HL-60 (cell line): ENCODE data around the gene ZFP3.
"Not testable (repeated sequence)": the region's sequence is repeated elsewhere in the genome, so short reads cannot be mapped to it uniquely, and the experiment has no call there.

Source experiments
- DNase-seq, 2 experiments: peaks; one replicate each; pipeline ENCODE4 v3.0.0-alpha.2; 2010 to 2020; ENCODE audit warnings: low read depth in 1 of 2, low spot score in 1 of 2
- H3K27ac ChIP-seq: fragments of 250-450 bp; sonication (Bioruptor Pico); replicated peaks from 2 replicates; pipeline ENCODE4 v1.5.1; 2020; ENCODE audit warnings: mild to moderate bottlenecking, moderate library complexity
- H3K27me3 ChIP-seq: fragments of 250-450 bp; sonication (Bioruptor Pico); 2 replicates; pipeline ENCODE4 v1.5.1; 2021; ENCODE audit warnings: mild to moderate bottlenecking, moderate library complexity; ENCODE audit not compliant: insufficient read depth, poor library complexity, severe bottlenecking
- H3K4me3 ChIP-seq: replicated peaks from 2 replicates; pipeline ENCODE4 v1.5.1; 2011; ENCODE audit warnings: mild to moderate bottlenecking, control low read depth, low read length; ENCODE audit not compliant: insufficient read depth
- GABPA ChIP-seq: IDR thresholded peaks from 2 replicates; pipeline ENCODE4 v1.6.1; 2012; ENCODE audit warnings: low read depth
- POLR2AphosphoS5 ChIP-seq: IDR thresholded peaks from 2 replicates; pipeline ENCODE4 v1.6.1; 2012; ENCODE audit warnings: low read depth
- SPI1 ChIP-seq: IDR thresholded peaks from 2 replicates; pipeline ENCODE4 v1.6.1; 2012; ENCODE audit warnings: low read depth, mild to moderate bottlenecking, borderline replicate concordance
- TF ChIP-seq, protein P1 (sequence below): IDR thresholded peaks from one replicate; pipeline ENCODE4 v1.5.1; 2011; ENCODE audit warnings: low read length, control low read depth, inconsistent platforms; ENCODE audit not compliant: insufficient read depth
- TF ChIP-seq, protein P2 (sequence below): IDR thresholded peaks from 2 replicates; pipeline ENCODE4 v1.6.1; 2012; ENCODE audit warnings: low read depth; ENCODE audit not compliant: insufficient replicate concordance

Gene ZFP3

DNA sequence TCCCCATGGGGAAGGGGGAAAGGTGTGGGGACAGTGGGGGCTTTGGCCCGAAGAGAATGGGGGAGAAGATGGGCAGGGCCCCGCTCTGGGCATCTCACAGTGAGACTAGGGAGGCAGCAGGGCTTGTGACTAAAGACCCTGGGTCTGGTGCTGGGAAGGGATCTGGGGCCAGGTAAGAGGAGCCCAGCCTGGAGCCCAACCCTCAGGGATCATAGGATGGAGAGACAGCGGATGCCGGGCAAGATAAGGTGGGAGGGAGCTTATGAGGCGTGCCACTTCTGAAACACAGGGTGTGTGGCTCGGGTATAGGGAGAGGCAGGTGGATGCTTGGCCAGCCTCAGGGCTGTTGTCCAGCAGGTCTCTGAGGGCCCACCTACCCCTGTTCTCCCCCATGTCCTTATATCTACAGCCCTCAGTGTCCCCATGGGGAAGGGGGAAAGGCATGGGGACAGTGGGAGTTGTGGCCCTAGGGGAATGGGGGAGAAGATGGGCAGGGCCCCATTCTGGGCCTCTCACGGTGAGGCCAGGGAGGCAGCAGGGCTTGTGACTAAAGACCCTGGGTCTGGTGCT, 53.0 kb downstream of the ZFP3 start:
- Histone ChIP-seq H3K4me3 (no peak overlapping the region), H3K27ac (no peak overlapping the region), H3K27me3 (no peaks in the 10 kb centered on the region)
- no peak for TF ChIP-seq SPI1
- TF ChIP-seq, protein P1, sequence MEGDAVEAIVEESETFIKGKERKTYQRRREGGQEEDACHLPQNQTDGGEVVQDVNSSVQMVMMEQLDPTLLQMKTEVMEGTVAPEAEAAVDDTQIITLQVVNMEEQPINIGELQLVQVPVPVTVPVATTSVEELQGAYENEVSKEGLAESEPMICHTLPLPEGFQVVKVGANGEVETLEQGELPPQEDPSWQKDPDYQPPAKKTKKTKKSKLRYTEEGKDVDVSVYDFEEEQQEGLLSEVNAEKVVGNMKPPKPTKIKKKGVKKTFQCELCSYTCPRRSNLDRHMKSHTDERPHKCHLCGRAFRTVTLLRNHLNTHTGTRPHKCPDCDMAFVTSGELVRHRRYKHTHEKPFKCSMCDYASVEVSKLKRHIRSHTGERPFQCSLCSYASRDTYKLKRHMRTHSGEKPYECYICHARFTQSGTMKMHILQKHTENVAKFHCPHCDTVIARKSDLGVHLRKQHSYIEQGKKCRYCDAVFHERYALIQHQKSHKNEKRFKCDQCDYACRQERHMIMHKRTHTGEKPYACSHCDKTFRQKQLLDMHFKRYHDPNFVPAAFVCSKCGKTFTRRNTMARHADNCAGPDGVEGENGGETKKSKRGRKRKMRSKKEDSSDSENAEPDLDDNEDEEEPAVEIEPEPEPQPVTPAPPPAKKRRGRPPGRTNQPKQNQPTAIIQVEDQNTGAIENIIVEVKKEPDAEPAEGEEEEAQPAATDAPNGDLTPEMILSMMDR = no peak
- TF ChIP-seq GABPA = no peak
- TF ChIP-seq, protein P2, sequence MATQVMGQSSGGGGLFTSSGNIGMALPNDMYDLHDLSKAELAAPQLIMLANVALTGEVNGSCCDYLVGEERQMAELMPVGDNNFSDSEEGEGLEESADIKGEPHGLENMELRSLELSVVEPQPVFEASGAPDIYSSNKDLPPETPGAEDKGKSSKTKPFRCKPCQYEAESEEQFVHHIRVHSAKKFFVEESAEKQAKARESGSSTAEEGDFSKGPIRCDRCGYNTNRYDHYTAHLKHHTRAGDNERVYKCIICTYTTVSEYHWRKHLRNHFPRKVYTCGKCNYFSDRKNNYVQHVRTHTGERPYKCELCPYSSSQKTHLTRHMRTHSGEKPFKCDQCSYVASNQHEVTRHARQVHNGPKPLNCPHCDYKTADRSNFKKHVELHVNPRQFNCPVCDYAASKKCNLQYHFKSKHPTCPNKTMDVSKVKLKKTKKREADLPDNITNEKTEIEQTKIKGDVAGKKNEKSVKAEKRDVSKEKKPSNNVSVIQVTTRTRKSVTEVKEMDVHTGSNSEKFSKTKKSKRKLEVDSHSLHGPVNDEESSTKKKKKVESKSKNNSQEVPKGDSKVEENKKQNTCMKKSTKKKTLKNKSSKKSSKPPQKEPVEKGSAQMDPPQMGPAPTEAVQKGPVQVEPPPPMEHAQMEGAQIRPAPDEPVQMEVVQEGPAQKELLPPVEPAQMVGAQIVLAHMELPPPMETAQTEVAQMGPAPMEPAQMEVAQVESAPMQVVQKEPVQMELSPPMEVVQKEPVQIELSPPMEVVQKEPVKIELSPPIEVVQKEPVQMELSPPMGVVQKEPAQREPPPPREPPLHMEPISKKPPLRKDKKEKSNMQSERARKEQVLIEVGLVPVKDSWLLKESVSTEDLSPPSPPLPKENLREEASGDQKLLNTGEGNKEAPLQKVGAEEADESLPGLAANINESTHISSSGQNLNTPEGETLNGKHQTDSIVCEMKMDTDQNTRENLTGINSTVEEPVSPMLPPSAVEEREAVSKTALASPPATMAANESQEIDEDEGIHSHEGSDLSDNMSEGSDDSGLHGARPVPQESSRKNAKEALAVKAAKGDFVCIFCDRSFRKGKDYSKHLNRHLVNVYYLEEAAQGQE = no peak
- TF ChIP-seq POLR2AphosphoS5 = no peak
- DNase-seq = no peak

GRCh38 chr17:5131799-5132502, 53.7 kb downstream of the ZFP3 start:
- not testable (repeated sequence) for H3K27me3 ChIP-seq, H3K27ac ChIP-seq, DNase-seq, H3K4me3 ChIP-seq

DNA sequence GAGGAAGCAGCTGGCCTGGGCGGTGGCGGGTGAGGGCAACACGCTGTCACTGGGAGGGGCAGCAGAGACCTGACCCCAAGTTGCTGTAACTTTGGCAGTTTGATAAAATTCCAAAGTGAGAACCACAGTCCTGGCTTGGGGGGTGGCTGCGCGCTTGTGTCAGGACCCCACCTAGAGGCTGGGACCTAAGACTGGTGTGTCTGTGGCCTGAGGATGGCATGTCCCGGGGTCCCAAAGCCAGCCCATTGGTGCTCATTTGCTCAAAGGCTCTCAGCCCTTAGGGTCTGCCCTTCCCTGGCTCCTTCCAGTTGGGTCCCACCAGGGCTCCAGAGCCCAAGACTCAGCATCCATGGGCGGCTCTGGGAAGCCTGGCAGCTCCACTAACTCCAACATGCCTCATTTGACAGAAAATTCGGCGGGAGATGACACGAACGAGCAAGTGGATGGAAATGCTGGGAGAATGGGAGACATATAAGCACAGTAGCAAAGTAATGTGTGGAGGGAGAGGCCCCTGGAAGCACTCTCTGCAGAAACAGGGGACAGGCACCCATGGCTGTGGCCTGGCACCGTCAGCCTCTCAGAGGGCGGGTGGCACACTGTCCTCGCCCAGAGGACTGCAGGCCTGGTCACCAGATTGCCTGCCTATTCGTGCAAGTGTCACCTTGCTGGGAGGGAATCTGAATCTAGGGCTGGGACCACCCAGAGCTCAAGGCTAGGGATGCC, 54.4 kb downstream of the ZFP3 start:
- H3K27ac ChIP-seq, H3K27me3 ChIP-seq, DNase-seq, H3K4me3 ChIP-seq: not testable (repeated sequence)

DNA sequence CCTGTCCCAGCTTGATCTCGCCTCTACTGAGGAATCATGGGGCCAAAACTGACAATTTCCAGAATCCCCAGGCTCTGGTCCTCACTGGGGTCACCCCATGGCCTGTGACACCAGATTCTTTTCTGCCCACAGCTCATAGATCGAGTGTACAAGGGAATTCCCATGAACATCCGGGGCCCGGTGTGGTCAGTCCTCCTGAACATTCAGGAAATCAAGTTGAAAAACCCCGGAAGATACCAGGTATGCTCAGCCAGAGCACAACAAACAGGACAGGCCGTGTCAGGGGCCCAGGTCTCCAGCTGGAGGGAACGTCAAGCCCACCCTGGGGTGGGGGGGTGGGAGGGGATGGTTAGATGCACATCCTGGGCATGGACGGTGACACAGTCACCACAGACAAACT, 55.0 kb downstream of the ZFP3 start:
- Histone ChIP-seq H3K4me3 (no peak overlapping the region), H3K27me3 (no peaks in the 10 kb centered on the region), H3K27ac (no peak overlapping the region)
- TF ChIP-seq SPI1 (no peak), POLR2AphosphoS5 (no peak), GABPA (no peak)
- TF ChIP-seq, protein P2 = no peak
- TF ChIP-seq, protein P1 = no peak
- DNase-seq = no peak

- not testable (repeated sequence) for DNase-seq, H3K27ac ChIP-seq, H3K4me3 ChIP-seq, H3K27me3 ChIP-seq
Observed at GRCh38 chr17:5133961-5134360, 55.7 kb downstream of the ZFP3 start.

DNA sequence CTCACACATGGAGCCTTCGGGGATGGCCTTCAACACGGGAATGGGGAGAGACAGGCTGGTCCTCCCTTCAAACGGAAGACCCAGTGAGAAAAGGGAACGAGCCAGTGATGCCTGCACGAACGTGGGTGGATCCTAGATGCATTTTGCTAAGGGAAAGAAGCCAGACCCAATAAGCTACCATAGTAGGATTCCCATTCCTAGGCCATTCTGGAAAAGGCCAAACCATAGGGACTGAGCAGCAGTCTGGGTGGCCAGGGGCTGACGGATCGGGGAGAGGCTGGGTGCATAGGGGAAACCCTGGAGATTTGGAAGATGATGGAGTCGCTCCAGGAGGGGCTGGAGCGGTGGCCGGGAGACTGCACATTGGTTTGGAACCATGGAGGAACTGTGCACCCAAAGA, 56.3 kb downstream of the ZFP3 start:
- not testable (repeated sequence) for H3K27ac ChIP-seq, H3K27me3 ChIP-seq, DNase-seq, H3K4me3 ChIP-seq

DNA sequence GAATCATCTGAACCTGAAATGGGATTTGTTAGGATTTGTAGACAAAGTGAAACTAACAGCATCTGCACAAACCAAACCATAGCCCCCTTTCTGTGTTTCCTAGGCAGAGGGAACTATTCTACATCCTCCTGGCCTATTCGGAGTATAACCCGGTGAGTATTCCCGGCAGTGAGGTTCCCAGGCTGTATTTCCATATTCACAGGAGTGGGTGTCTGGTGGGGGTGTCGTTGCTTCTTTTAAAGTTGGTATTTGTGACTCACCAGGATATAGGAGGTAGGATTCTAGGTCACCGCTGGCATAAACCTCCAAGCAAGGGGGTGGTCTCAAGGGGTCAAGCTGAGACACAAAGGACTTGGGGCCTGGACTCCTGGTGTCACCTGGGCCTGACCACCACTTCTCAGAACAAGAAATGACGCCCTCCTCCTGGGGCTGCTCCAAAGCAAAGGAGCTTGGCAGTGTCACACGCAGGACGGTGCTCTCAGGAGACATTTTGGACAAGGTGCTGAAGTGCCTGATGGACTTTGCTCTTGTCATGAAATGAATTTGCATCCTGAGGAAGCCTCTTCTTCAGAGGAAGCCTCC, 57.0 kb downstream of the ZFP3 start:
- H3K27me3 ChIP-seq, H3K4me3 ChIP-seq, DNase-seq, H3K27ac ChIP-seq: not testable (repeated sequence)
